HG02938 (cell line): Measurements from ENCODE around the gene MYO5B.

Experiments
- ATAC-seq: cut with Tn5 transposase; IDR thresholded peaks from one replicate; pipeline ENCODE4 v1.9.1; 2021; ENCODE audit warnings: mild to moderate bottlenecking, moderate library complexity; ENCODE audit not compliant: unreplicated experiment

MYO5B gene

DNA sequence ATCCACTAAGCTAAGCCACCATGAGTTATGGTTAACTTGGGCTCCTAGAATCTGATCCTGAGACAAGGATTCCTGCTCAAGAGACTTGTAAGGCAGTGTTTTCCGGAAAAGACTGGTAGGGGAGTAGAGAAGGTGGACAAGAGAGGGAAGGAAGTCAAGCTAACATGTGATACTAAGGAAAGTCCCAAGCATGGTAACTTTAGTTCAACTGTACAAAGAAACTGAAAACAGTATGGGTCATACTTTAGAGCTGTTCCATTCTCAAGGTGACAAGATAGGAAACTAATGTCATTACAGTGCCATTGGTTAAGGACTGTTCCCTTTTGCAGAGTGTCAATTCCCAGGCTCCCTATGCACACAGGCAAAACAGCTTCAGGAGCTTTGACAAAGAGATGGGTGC is 5.8 kb downstream of the MYO5B start:
- ATAC-seq = peak; percentile 64

DNA sequence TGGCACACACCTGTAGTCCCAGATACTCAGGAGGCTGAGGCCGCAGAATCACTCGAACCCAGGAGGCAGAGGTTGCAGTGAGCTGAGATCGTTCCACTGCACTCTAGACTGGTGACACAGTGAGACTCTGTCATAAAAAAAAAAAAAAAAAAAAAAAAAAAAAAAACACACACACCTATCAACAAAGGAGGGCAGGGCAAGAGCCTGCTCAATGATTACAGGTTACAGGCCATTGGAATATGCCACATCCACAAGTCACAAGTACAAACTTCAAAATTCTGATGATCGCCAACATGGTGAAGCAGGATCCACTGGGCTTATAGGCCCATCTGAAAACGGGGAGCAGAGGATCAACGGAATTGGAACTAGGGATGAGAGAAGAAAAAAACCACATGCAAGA is 6.3 kb downstream of the MYO5B start:
- ATAC-seq = no peak

DNA sequence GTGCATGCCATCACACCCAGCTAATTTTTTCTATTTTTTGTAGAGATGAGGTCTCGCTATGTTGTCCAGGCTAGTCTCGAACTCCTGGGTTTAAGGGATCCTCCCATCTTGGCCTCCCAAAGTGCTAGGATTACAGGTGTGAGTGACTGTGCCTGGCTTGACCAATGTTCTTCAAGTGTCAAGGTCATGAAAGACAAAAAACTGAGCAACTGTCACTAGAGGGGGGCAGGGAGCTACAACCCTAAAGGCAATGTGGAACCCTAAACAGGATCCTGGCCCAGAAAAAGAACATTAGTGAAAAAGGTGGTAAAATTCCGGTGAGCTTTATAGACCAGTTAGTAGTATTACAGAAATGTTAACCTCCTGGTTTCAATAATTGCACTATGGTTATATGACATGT is 7.3 kb downstream of the MYO5B start:
- ATAC-seq = no peak

DNA sequence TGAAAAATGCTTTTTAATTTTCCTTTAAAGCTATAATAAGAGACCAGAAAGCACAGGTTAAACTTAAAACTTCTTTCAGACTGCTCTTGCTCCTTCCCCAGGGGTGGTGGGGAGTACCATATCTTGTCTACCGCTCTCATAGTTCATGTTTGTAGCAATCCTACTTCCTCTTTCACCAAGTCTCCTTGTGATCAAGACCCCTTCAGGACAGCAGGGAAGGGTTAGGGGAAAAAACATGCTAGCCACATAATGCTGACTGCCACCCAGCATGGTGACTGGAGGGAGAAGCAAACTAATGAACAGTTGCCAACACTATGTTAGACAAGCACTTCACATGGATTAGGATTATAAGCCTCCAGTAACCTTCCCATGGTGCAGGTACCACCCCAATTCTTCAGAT is 8.6 kb downstream of the MYO5B start:
- ATAC-seq = no peak

DNA sequence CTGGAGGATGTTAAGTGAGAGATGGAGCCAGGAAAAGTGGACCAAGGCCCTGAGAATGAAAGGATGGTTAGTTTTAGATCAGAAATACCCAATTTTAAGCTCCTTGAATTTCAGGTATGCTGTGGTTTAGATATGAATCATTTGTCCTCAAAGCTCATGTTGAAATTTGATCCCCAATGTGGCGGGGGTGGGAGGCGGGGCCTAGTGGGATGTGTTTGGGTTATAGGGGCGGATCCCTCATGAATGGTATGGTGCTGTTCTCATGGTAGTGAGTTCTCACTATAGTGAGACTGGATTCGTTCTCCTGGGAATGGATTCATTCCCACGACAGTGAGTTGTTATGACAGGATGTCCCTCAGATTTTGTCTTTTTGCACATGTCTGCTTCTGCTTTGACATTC is 11.4 kb downstream of the MYO5B start:
- no peak for ATAC-seq

DNA sequence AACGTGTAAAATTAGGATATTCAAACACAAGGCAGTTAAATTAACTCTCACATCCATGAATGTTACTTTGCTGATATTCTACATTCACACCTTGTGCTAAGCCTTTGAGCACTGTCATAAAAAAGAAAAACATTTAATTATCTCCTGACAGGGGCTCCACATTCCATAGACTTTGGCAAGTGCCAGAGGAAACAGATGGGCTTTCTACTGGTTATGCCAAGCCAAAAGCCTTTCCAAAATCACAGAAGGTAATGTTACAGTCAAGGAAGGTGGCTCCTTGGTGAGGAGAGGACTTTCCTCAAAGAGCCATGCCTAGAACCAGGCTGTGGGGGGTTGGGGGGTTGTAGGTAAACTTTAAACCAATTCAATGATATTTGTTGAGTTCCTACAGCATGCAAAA is 12.4 kb downstream of the MYO5B start:
- no peak for ATAC-seq

DNA sequence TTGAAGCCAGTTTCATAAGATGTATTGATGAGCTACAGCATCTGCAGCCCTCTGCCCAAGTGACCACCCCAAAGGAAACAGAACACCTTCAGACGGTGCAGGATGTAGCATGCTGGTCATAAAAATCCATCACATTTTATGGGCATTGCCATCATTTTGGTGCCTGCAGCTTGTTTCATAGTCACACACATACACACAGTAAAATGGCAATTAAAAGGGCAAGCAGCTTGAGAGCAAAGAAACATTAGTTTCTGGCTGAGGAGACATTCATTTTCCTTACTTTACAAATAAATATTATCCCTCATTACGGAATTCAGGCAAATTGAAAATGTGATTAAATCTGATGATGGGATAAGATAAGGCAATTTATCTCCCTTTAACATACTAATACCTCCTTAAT is 13.4 kb downstream of the MYO5B start:
- ATAC-seq = no peak

DNA sequence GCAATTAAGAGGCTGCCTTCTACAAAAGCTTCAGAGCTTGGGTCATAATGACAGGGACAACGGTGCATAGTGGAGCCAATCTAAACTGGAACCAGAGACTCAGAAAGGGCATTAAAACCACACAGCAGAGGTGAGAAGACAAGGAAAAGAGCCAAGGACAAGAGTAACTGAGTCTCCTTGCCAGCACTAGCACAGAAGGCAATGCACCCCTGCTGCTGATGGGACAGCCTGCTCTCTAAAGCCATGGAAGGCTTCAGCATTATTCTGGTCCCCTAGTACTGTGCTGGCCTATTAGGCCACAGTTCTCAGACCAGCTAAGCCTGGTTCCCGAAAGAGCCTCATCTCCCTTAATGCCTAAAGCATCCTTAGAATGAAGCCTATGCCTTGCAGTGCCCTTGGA is 15.5 kb downstream of the MYO5B start:
- no peak for ATAC-seq

DNA sequence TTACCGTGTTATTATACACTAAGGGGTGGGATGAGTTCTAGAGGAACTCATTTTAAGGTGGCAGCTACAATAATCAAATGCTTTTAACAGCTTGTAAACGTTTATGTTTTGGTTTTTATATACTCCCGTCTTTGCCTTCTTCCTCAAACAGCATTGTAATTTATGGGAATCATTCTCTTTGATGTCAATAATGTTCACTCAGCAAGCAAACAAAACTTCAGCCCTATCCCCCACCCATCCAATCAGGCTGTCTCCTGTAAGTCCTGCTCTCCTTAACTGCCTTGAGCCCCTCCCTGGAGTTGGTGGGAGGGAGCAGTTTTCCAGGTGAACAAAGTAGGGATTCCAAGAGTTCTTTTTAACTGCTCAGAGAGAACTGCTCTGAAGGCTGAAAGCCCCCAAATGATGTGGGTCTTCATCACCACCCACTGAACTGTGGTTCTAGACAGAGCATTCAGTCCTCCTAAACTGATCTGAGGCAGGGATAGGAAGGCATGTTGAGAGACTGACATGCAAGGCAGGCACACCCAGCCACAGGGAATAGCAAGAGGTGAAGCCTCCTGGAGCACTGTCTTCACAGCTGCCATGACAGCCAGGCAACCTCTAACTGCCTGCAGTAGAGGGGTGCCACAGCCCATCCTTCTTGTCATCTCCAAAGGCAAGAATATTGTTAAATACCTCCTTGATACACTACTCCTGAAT is 17.5 kb downstream of the MYO5B start:
- no peak for ATAC-seq

DNA sequence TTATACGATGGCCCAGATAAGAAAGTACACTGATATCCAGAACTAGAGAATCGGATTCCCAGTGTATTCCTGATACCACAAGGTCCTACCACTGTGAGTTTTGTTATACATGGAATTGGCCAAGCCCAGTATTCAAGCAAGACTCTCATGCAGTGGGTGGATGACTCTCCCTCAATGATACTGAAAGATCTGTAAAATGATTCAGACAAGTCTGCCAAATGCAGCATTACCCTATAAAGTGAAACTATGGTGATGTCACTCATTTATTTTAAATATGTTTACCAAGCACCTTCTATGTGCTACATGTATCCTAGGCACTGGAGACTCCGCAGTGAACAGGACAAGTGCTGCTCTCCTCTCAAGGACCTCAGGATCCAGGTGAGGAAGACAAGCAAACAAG is 22.6 kb downstream of the MYO5B start:
- ATAC-seq = no peak

DNA sequence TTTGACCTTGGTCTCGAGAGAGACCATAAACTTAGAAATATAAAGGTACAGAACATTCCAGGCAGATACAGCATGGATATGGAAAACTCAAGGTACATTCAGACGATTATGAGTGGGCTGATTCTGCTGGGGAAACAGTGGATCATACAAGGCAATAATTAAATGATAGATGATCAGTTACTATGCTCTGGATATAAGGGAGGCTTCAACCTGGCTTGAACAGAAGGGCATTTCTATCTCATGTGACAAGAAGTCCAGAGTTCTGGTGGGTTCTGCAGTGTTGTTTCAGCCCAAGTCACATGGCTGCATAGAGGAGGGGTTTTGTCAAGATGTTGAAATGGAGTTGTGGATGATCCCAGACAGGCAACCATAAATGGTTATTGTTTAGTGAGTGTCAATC is 23.5 kb downstream of the MYO5B start:
- no peak for ATAC-seq

DNA sequence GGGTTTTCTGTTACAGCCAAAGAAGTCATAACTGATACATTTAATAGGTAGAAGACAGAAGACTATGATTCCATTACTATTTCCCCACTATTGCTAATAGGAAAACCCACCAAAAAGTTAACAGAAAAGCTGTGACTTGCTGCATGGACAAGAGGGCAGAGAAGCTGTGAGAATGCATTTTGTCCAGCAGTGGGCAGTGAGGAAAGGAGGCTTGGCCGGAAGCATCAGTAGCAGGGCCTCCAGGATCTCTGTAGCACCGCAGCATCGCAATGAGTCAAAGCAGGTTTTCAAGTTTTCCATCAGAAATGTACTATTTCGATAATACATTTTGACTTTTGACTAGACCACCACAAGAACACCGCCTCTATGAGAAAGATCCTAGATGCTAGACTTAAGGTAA is 24.9 kb downstream of the MYO5B start:
- no peak for ATAC-seq

DNA sequence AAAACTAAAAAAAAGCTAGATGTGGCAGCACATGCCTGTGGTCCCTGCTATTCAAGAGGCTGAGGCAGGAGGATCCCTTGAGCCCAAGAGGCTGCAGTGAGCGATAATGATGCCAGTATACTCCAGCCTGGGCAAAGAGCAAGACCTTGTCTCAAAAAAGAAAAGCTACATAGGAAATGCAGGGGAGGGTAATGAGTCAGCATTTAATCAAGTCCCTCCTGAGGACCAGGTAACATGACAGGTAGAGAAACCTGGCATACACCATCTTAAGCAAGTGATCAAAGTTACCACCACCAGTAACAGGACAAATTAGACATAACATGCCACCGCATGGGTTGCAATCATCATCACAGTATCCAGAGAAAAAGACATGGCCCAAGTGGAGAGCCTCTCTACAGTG is 25.8 kb downstream of the MYO5B start:
- no peak for ATAC-seq

DNA sequence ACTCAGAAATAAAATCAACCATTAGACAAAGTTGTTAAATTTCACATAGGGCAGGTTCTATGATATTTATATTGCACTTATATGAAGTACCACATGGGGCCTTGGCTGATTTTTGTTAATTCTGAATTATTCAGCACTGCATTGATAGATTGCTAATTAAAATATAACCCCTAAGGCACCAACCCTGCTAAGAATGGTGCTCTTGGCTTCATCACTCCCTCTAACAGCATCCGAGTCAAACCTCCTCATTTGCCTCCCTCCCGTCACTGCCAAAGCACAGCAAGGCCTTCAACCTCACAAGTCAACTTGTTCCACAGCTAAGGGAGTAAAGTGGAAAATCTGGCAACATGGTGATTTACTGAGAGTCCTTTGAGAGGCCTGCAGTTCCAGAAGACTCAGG is 27.0 kb downstream of the MYO5B start:
- no peak for ATAC-seq

DNA sequence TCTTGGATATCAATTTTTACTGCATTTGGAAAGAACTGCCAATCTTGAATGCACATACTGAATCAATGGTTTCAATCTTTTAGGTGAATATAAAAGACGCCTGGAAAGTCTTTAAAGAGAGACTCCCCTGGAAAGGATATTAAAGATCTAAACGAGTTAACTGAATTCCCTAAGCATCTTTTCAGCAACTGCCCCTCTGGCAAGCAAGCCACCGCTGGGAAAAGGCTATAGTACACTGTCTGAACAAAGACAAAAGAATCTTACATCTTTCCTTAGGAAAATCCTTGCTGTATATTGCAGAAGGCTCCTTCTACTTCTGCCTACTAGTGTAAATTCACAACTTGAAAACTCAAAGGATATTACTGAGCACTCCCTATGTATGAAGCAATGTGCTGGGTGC is 28.0 kb downstream of the MYO5B start:
- no peak for ATAC-seq

DNA sequence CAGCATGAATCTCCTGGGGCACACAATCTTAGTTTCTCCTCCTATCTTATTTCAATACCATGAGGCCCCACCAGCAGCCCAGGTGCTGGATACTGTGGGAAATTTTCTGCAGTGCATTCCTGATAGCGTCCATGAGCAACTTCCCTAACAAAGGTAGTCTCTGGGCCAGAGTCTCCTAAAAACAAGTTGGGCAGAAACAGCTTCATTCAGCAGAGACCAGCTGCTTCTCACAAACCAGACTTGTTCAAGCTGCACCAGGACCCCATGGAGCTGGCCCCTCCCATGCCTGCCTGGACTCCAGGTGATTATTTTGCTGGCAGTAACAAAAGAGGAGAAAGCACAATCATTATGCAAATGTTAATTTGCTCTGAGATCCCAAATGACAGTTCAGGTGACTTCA is 31.4 kb downstream of the MYO5B start:
- no peak for ATAC-seq

DNA sequence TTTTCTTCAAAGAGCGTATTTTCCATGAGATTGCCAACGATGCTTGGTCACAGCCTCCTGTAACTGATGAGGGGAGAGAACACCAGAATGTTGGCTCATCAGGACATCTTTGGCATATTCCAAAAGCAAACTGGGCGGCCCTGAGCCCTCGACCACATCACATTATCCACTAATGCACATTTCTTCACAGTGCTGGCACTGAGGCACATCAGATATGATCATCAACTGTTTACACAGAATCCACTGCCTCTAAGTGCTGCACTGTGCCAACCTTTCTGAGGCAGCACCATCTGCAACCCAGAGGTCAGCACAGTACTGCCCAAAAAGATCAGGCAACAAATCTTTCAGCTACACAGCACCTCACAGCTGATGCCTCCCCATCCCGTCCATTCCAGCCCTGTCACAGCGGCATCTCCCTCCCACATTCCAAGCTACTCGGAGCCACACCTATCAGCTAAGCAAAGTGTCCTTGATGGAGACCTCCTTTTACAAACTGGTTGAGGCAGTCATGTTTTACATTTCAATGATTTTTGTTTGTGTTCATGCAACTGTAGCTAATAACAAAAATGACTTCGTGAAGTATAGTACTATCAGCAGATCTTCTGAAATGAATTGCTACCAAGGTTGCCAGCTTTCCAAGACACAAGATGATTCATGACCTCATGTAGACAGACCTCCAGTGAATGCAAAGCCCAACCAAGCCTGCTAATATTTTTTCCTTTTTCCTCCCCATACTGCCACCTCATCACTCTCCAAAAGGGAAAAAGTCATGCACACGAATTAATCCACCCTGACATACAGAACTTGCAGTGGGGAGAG is 32.3 kb downstream of the MYO5B start:
- ATAC-seq = no peak

DNA sequence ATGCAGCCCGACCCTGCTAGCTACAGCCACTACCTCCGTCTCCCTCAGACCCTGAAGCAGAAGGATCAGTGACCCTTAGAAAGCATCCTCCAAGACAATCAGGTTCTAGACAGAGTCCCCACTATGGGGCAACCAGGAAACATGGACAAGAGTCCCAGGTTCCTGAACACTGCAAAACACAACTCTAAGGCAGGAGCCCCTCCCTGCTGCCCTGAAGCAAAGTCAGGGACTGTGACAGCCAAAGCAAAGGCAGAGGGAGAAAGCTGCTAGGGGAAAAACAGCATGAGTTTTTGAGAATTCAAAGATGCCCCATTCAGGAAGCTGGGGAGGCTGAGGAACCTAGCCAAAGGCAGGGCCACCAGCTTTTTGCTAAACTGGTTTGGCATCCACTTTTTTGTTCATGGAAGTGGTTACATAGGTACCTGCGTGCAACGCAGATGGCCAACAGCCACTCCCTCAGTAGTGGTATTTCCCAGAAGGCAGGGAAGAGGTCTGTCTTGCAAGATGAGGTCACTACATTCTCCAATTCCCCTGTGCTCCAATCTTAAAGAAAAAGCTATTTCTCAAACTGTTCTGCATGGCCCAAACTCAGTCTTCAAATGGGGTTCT is 33.2 kb downstream of the MYO5B start:
- no peak for ATAC-seq

DNA sequence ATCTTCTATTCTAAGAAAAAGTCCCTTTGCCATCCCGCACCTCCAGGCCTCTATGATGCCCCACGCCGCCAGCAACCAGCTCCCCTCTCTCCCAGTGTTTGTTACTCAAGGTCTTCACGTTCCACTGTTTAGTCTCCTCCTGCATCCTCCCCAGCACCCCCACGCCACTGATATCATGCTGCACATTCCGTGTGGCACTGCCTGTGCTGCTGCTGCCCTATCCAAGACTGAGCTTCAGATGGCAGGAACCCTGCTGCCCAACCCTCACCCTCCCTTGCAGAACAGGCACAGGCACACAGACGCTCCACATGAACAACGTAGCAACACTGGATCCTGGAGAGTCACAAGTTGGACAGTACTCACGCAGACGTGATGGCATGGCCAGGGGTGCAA is 35.3 kb downstream of the MYO5B start:
- no peak for ATAC-seq

DNA sequence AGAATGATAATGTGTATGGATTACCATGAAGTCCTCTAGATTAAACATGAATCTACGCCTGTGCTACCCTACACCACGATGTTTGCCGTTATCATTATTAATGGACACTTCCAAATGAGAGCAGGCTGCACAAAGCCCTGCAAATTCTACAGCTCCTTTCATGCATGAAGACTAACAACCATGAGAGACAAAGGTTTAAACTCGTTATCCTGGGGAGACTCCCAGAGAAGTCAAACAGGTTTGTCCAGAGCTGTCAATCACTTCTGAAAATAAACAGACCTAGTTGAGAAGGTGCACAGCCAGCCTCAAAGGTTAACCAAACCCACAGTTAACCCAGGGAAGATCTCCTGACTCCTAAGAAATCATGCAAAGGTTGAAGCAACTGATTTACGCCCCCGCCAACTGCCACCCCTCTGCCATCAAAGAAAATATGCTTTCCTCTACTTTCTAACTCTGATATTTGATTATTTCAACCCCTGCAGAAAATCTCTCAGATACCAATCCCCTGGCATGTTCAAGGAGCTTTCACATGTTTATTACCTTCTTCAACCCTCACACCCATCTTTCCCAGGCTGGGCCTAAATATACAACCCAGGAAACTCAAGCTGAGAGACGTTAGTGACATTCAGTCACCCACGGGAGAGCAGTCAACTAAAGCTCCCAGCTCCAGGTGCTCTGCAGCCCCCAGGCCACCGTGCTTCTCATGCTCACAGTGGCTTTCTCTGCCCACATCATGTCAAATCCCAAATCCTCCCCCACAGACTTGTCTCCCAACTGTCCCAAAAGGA is 35.9 kb downstream of the MYO5B start:
- no peak for ATAC-seq

DNA sequence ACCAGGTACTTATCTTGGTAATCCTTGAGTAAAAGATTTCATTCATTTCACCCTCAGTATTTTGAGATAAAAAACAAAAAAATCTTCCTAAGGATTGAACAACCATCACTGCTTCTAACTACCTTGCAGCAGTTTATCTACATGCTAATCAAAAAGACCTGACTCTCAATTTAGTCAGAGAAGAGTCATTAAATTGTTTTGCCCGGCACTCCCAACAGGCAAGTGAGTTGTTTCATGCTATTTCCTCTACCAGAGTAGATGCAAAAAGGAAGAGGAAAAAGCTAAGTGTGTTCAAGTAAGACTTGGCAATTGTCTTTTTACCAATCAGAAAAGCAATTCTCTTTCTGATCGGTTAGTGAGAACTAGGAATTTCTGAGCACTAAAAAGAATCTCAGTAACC is 39.5 kb downstream of the MYO5B start:
- no peak for ATAC-seq
